Measurements from ENCODE around the gene VIPR2. TPM values are rescaled to one million over a fixed set of nuclear protein-coding genes. Genes with fewer than 3 reads are reported as not detected.

The VIPR2 gene
- total RNA-seq, 4 donors from 2014 or later = 0.59 to 0.64 (median 0.60) TPM; not detected in 1

- 89% methylated on average over 8 of the region's 8 CpGs for WGBS
- no peak for DNase-seq (ENCODE audit: low spot score in 2 of 2)
- no peak overlapping the region for H3K27ac ChIP-seq
These were observed 1.6 kb upstream of the VIPR2 start for GRCh38 chr7:159146084-159146858.

GRCh38 chr7:159145490-159145855 is 806 bp upstream of the VIPR2 start:
- DNase-seq (ENCODE audit: low spot score in 2 of 2) = no peak
- peak overlapping the region; percentile 53 for H3K4me3 ChIP-seq
- H3K4me1 ChIP-seq = peaks cover 22% of the 10 kb centered on the region
- no peak for TF ChIP-seq POLR2A (IDR thresholded peaks at IDR 0.05)
- WGBS = 6% methylated on average over 30 of the region's 30 CpGs
- peaks cover 48% of the 10 kb centered on the region for H3K27me3 ChIP-seq
- H3K36me3 ChIP-seq = no peaks in the 10 kb centered on the region
- no peak overlapping the region for H3K27ac ChIP-seq
- no peaks in the 10 kb centered on the region for H3K9me3 ChIP-seq

More at GRCh38 chr7:159146084-159146858, 1.6 kb upstream of the VIPR2 start:
- no peaks in the 10 kb centered on the region for H3K9me3 ChIP-seq
- H3K4me3 ChIP-seq = no peak overlapping the region
- TF ChIP-seq EP300 (IDR thresholded peaks at IDR 0.05) (no peak), CTCF (IDR thresholded peaks at IDR 0.05) (no peak), POLR2AphosphoS5 (IDR thresholded peaks at IDR 0.05) (no peak), POLR2A (IDR thresholded peaks at IDR 0.05) (no peak)
- H3K4me1 ChIP-seq = peaks cover 22% of the 10 kb centered on the region
- peaks cover 49% of the 10 kb centered on the region for H3K27me3 ChIP-seq
- no peaks in the 10 kb centered on the region for H3K36me3 ChIP-seq

- Histone ChIP-seq H3K27me3 (peaks cover 53% of the 10 kb centered on the region), H3K36me3 (no peaks in the 10 kb centered on the region), H3K4me3 (peak overlapping the region; percentile 53), H3K27ac (no peak overlapping the region), H3K4me1 (peaks cover 22% of the 10 kb centered on the region), H3K9me3 (no peaks in the 10 kb centered on the region)
- TF ChIP-seq CTCF (IDR thresholded peaks at IDR 0.05) = no peak
- no peak for TF ChIP-seq EP300 (IDR thresholded peaks at IDR 0.05)
- no peak for TF ChIP-seq POLR2A (IDR thresholded peaks at IDR 0.05)
- no peak for TF ChIP-seq POLR2AphosphoS5 (IDR thresholded peaks at IDR 0.05)
- 4% methylated on average over 42 of the region's 97 CpGs for WGBS
- DNase-seq (ENCODE audit: low spot score in 2 of 2) = no peak
These were observed 598 bp downstream of the VIPR2 start for GRCh38 chr7:159143780-159144757.

- TF ChIP-seq POLR2AphosphoS5 (IDR thresholded peaks at IDR 0.05) (no peak), CTCF (IDR thresholded peaks at IDR 0.05) (no peak), POLR2A (IDR thresholded peaks at IDR 0.05) (no peak), EP300 (IDR thresholded peaks at IDR 0.05) (no peak)
- 78% methylated on average over 10 of the region's 10 CpGs for WGBS
- peaks cover 22% of the 10 kb centered on the region for H3K4me1 ChIP-seq
- no peaks in the 10 kb centered on the region for H3K36me3 ChIP-seq
- no peaks in the 10 kb centered on the region for H3K9me3 ChIP-seq
- no peak overlapping the region for H3K27ac ChIP-seq
- no peak overlapping the region for H3K4me3 ChIP-seq
- no peak for DNase-seq (ENCODE audit: low spot score in 2 of 2)
- peaks cover 56% of the 10 kb centered on the region for H3K27me3 ChIP-seq
These were observed 1.9 kb downstream of the VIPR2 start for GRCh38 chr7:159142730-159143129.

GRCh38 chr7:159142199-159142598 is 2.5 kb downstream of the VIPR2 start:
- H3K27me3 ChIP-seq = peaks cover 53% of the 10 kb centered on the region
- no peak for DNase-seq (ENCODE audit: low spot score in 2 of 2)
- H3K36me3 ChIP-seq = no peaks in the 10 kb centered on the region
- no peak overlapping the region for H3K4me3 ChIP-seq
- no peak for TF ChIP-seq POLR2A (IDR thresholded peaks at IDR 0.05)
- no peak for TF ChIP-seq EP300 (IDR thresholded peaks at IDR 0.05)
- no peak for TF ChIP-seq POLR2AphosphoS5 (IDR thresholded peaks at IDR 0.05)
- no peak for TF ChIP-seq CTCF (IDR thresholded peaks at IDR 0.05)
- WGBS = 91% methylated on average over 5 of the region's 5 CpGs
- H3K27ac ChIP-seq = no peak overlapping the region
- no peaks in the 10 kb centered on the region for H3K9me3 ChIP-seq
- H3K4me1 ChIP-seq = peaks cover 22% of the 10 kb centered on the region

Data from suprapubic skin (tissue), 4 donors.